Ascending aorta (tissue), 2 donors: ENCODE measurements around the gene PCMTD2. TPM values are rescaled to one million over a fixed set of nuclear protein-coding genes. Genes with fewer than 3 reads are reported as not detected.

Experiments
- DNase-seq, 2 donors: peaks; one replicate each; pipeline ENCODE4 v3.0.0-alpha.2; 2019; ENCODE audit warnings: low spot score in 2 of 2
- H3K27ac ChIP-seq, 2 donors: fragments of 200-600 bp; sonication (generic); one replicate each; pipeline ENCODE4 v1.5.1; 2016 to 2017; ENCODE audit warnings: mild to moderate bottlenecking in 1 of 2
- H3K27me3 ChIP-seq: fragments of 200-600 bp; sonication (generic); one replicate; pipeline ENCODE4 v1.5.1; 2017
- H3K36me3 ChIP-seq, 2 donors: fragments of 200-600 bp; sonication (generic); one replicate each; pipeline ENCODE4 v1.5.1; 2016
- H3K4me1 ChIP-seq, 2 donors: fragments of 200-600 bp; sonication (generic); one replicate each; pipeline ENCODE4 v1.5.1; 2016 to 2017; ENCODE audit warnings: mild to moderate bottlenecking in 1 of 2
- H3K4me3 ChIP-seq, 2 donors: fragments of 200-600 bp; sonication (generic); one replicate each; pipeline ENCODE4 v1.5.1; 2016 to 2017; ENCODE audit warnings: mild to moderate bottlenecking in 1 of 2
- H3K9me3 ChIP-seq, 2 donors: fragments of 200-600 bp; sonication (generic); one replicate each; pipeline ENCODE4 v1.5.1; 2016
- CTCF ChIP-seq, 3 experiments: fragments of 200-600 bp in 2 of 3; fragments of 450-650 bp in 1 of 3; sonication (generic) in 2 of 3; IDR thresholded peaks; one replicate each; pipeline ENCODE4 v1.5.1; 2016 to 2019; ENCODE audit warnings: antibody characterized with exemption in 3 of 3, mild to moderate bottlenecking in 1 of 3, moderate library complexity in 1 of 3
- intact Hi-C: fragments of 100-400 bp; cut with DNase I; formaldehyde crosslinking; loops from one replicate; pipeline ENCODE4 v1.15.1; 2023
- total RNA-seq: library from RNA; depleted of rRNA; stranded (reverse); fragments of >200 nt; gene quantifications from one replicate; pipeline ENCODE4 v1.1.0, GENCODE V29; 2016

Gene PCMTD2
- total RNA-seq, 1 donor from 2014 or later: 30.3 TPM

- Histone ChIP-seq H3K4me3 (no peak overlapping the region), H3K36me3 (peaks cover 0 to 3% of the 10 kb centered on the region in 2 donors), H3K27me3 (no peaks in the 10 kb centered on the region), H3K27ac (no peak overlapping the region), H3K4me1 (peaks cover 2 to 20% of the 10 kb centered on the region in 2 donors), H3K9me3 (no peaks in the 10 kb centered on the region)
- intact Hi-C loops: no loop called here
- no peak for TF ChIP-seq CTCF (IDR thresholded peaks at IDR 0.05)
- no peak for DNase-seq
Observed at GRCh38 chr20:64260239-64260638, 4.7 kb downstream of the PCMTD2 start.

GRCh38 chr20:64261138-64261537 lies 5.6 kb downstream of the PCMTD2 start:
- peak overlapping the region; percentile 4 to 7 for H3K4me3 ChIP-seq
- intact Hi-C loops: no loop called here
- H3K27me3 ChIP-seq: no peaks in the 10 kb centered on the region
- peak overlapping the region; percentile 19 to 60 for H3K27ac ChIP-seq
- no peaks in the 10 kb centered on the region for H3K9me3 ChIP-seq
- H3K4me1 ChIP-seq: peaks cover 0 to 20% of the 10 kb centered on the region in 2 donors
- TF ChIP-seq CTCF (IDR thresholded peaks at IDR 0.05): no peak
- H3K36me3 ChIP-seq: peaks cover 0 to 4% of the 10 kb centered on the region in 2 donors
- no peak for DNase-seq

GRCh38 chr20:64264091-64264490 lies 8.5 kb downstream of the PCMTD2 start:
- intact Hi-C loops: no loop called here
- Histone ChIP-seq H3K27me3 (no peaks in the 10 kb centered on the region), H3K9me3 (no peaks in the 10 kb centered on the region), H3K27ac (no peak overlapping the region), H3K4me3 (no peak overlapping the region), H3K4me1 (peaks cover 0 to 9% of the 10 kb centered on the region in 2 donors), H3K36me3 (peaks cover 0 to 23% of the 10 kb centered on the region in 2 donors)
- no peak for DNase-seq
- no peak for TF ChIP-seq CTCF (IDR thresholded peaks at IDR 0.05)

- Histone ChIP-seq H3K27ac (no peak overlapping the region), H3K4me3 (no peak overlapping the region), H3K9me3 (no peaks in the 10 kb centered on the region), H3K4me1 (peaks cover 0 to 9% of the 10 kb centered on the region in 2 donors), H3K36me3 (peaks cover 0 to 23% of the 10 kb centered on the region in 2 donors), H3K27me3 (no peaks in the 10 kb centered on the region)
- no peak for TF ChIP-seq CTCF (IDR thresholded peaks at IDR 0.05)
- intact Hi-C loops: no loop called here
- no peak for DNase-seq
Observed at GRCh38 chr20:64265201-64265600, 9.7 kb downstream of the PCMTD2 start.

- no peak for TF ChIP-seq CTCF (IDR thresholded peaks at IDR 0.05)
- intact Hi-C loops: no loop called here
- Histone ChIP-seq H3K4me3 (no peak overlapping the region), H3K4me1 (no peaks in the 10 kb centered on the region), H3K36me3 (peaks cover 0 to 30% of the 10 kb centered on the region in 2 donors), H3K9me3 (no peaks in the 10 kb centered on the region), H3K27ac (no peak overlapping the region), H3K27me3 (no peaks in the 10 kb centered on the region)
- no peak for DNase-seq
Observed at GRCh38 chr20:64266988-64267387, 11.4 kb downstream of the PCMTD2 start.

GRCh38 chr20:64268174-64268573 lies 12.6 kb downstream of the PCMTD2 start:
- intact Hi-C loops: no loop called here
- Histone ChIP-seq H3K27me3 (no peaks in the 10 kb centered on the region), H3K4me3 (no peak overlapping the region), H3K27ac (no peak overlapping the region), H3K9me3 (no peaks in the 10 kb centered on the region), H3K4me1 (no peaks in the 10 kb centered on the region), H3K36me3 (peaks cover 5 to 34% of the 10 kb centered on the region in 2 donors)
- DNase-seq: no peak
- no peak for TF ChIP-seq CTCF (IDR thresholded peaks at IDR 0.05)
